Esophagus muscularis mucosa (tissue), 4 donors: ENCODE measurements around the gene FOXO6. TPM values are rescaled to one million over a fixed set of nuclear protein-coding genes. Genes with fewer than 3 reads are reported as not detected.

Source experiments
- DNase-seq: peaks from one replicate; pipeline ENCODE4 v3.0.0-alpha.2; 2017; ENCODE audit errors: extremely low spot score
- H3K27ac ChIP-seq, 4 donors: fragments of 200-600 bp; sonication (generic); replicated peaks in 1 of 4; 1 replicate in 3 of 4; 2 replicates in 1 of 4; pipeline ENCODE4 v1.5.1; 2016 to 2019; ENCODE audit warnings: mild to moderate bottlenecking in 1 of 4
- H3K27me3 ChIP-seq, 4 donors: fragments of 200-600 bp; sonication (generic); one replicate each; pipeline versions ENCODE4 v1.5.1 to v1.6.0; 2016 to 2019
- H3K36me3 ChIP-seq, 4 donors: fragments of 200-600 bp; sonication (generic); one replicate each; pipeline ENCODE4 v1.5.1; 2016 to 2019
- H3K4me1 ChIP-seq, 4 donors: fragments of 200-600 bp; sonication (generic); one replicate each; pipeline ENCODE4 v1.5.1; 2016 to 2019
- H3K4me3 ChIP-seq, 4 donors: fragments of 200-600 bp; sonication (generic); 1 replicate in 2 of 4; 2 replicates in 2 of 4; pipeline ENCODE4 v1.5.1; 2016 to 2019; ENCODE audit warnings: mild to moderate bottlenecking in 4 of 4, moderate library complexity in 1 of 4
- H3K9me3 ChIP-seq, 4 donors: fragments of 200-600 bp; sonication (generic); 1 replicate in 3 of 4; 2 replicates in 1 of 4; pipeline ENCODE4 v1.5.1; 2016 to 2019
- CTCF ChIP-seq, 3 experiments: fragments of 200-600 bp in 2 of 3; fragments of 450-650 bp in 1 of 3; sonication (generic) in 2 of 3; IDR thresholded peaks; one replicate each; pipeline ENCODE4 v1.5.1; 2017 to 2019; ENCODE audit warnings: antibody characterized with exemption in 3 of 3, mild to moderate bottlenecking in 2 of 3, moderate library complexity in 1 of 3
- EP300 ChIP-seq: sonication (generic); formaldehyde crosslinking; IDR thresholded peaks from one replicate; pipeline ENCODE4 v1.6.1; 2017; ENCODE audit warnings: antibody characterized with exemption
- POLR2A ChIP-seq: fragments of 450-650 bp; IDR thresholded peaks from one replicate; pipeline ENCODE4 v1.6.1; 2017; ENCODE audit warnings: antibody characterized with exemption, moderate library complexity, mild to moderate bottlenecking, low read depth
- POLR2AphosphoS5 ChIP-seq, 2 donors: sonication (generic); formaldehyde crosslinking; IDR thresholded peaks; one replicate each; pipeline ENCODE4 v1.6.1; 2017; ENCODE audit warnings: antibody characterized with exemption in 2 of 2
- WGBS: methylation state at CpG from one replicate; pipeline ENCODE4 v1.1.5; 2018; 5-methylcytosine and 5-hydroxymethylcytosine counted together
- intact Hi-C: fragments of 100-400 bp; cut with DNase I; formaldehyde crosslinking; loops from one replicate; pipeline ENCODE4 v1.15.1; 2023
- total RNA-seq, 4 donors: library from RNA; depleted of rRNA; stranded (reverse); fragments of >200 nt; gene quantifications; one replicate each; pipeline versions ENCODE4 v1.1.0 to v1.2.1, GENCODE V29; 2016

The FOXO6 gene
- total RNA-seq, 4 donors from 2014 or later, result 0.33 to 1.3 (median 0.53) TPM

GRCh38 chr1:41380195-41380594 is 19.0 kb downstream of the FOXO6 start:
- Histone ChIP-seq H3K27ac (peak overlapping the region; percentile 97 to 98 (median 98)), H3K4me3 (peak overlapping the region in 1 of 4 donors; percentile 70), H3K9me3 (no peaks in the 10 kb centered on the region), H3K4me1 (peaks cover 17 to 43% (median 36%) of the 10 kb centered on the region in 4 donors), H3K27me3 (peaks cover 0 to 7% (median 0%) of the 10 kb centered on the region in 4 donors), H3K36me3 (peaks cover 0 to 20% (median 4%) of the 10 kb centered on the region in 4 donors)
- no peak for DNase-seq
- intact Hi-C loops, result no loop called here
- TF ChIP-seq EP300 (no peak), POLR2AphosphoS5 (IDR thresholded peaks at IDR 0.05) (no peak), POLR2A (no peak), CTCF (IDR thresholded peaks at IDR 0.05) (no peak)
- WGBS, result 74% methylated on average over 2 of the region's 2 CpGs

- peaks cover 0 to 7% (median 0%) of the 10 kb centered on the region in 4 donors for H3K27me3 ChIP-seq
- peaks cover 17 to 52% (median 41%) of the 10 kb centered on the region in 4 donors for H3K4me1 ChIP-seq
- H3K27ac ChIP-seq, result peak overlapping the region; percentile 97 to 98 (median 98)
- TF ChIP-seq POLR2AphosphoS5 (IDR thresholded peaks at IDR 0.05) (peak in 1 of 2 donors; percentile 56), POLR2A (no peak)
- no peaks in the 10 kb centered on the region for H3K9me3 ChIP-seq
- intact Hi-C loops, result no loop called here
- peaks cover 0 to 20% (median 4%) of the 10 kb centered on the region in 4 donors for H3K36me3 ChIP-seq
- DNase-seq, result no peak
- WGBS, result 5% methylated on average over 28 of the region's 29 CpGs
- peak overlapping the region; percentile 64 to 80 (median 70) for H3K4me3 ChIP-seq
Measured at GRCh38 chr1:41380979-41381691, 19.9 kb downstream of the FOXO6 start.

GRCh38 chr1:41381692-41382479 is 20.7 kb downstream of the FOXO6 start:
- TF ChIP-seq EP300, result no peak
- no peak for TF ChIP-seq POLR2AphosphoS5 (IDR thresholded peaks at IDR 0.05)
- TF ChIP-seq POLR2A, result no peak
- TF ChIP-seq CTCF (IDR thresholded peaks at IDR 0.05), result no peak
- H3K36me3 ChIP-seq, result peaks cover 0 to 20% (median 4%) of the 10 kb centered on the region in 4 donors
- peaks cover 0 to 7% (median 0%) of the 10 kb centered on the region in 4 donors for H3K27me3 ChIP-seq
- H3K9me3 ChIP-seq, result no peaks in the 10 kb centered on the region
- peak overlapping the region; percentile 97 to 98 (median 98) for H3K27ac ChIP-seq
- WGBS, result 24% methylated on average over 2 of the region's 112 CpGs
- peak overlapping the region; percentile 64 to 80 (median 70) for H3K4me3 ChIP-seq
- H3K4me1 ChIP-seq, result peaks cover 17 to 58% (median 44%) of the 10 kb centered on the region in 4 donors
- intact Hi-C loops, result no loop called here
- no peak for DNase-seq

- H3K27me3 ChIP-seq, result peaks cover 0 to 7% (median 0%) of the 10 kb centered on the region in 4 donors
- H3K4me1 ChIP-seq, result peaks cover 21 to 65% (median 50%) of the 10 kb centered on the region in 4 donors
- WGBS, result 3% methylated on average over 16 of the region's 48 CpGs
- peaks cover 0 to 18% (median 4%) of the 10 kb centered on the region in 4 donors for H3K36me3 ChIP-seq
- intact Hi-C loops, result no loop called here
- H3K4me3 ChIP-seq, result peak overlapping the region; percentile 64 to 80 (median 70)
- TF ChIP-seq POLR2AphosphoS5 (IDR thresholded peaks at IDR 0.05), result peak in 1 of 2 donors; percentile 41
- TF ChIP-seq EP300, result no peak
- H3K9me3 ChIP-seq, result no peaks in the 10 kb centered on the region
- DNase-seq, result no peak
- H3K27ac ChIP-seq, result peak overlapping the region; percentile 97 to 98 (median 98)
Measured at GRCh38 chr1:41382480-41383090, 21.4 kb downstream of the FOXO6 start.

- Histone ChIP-seq H3K9me3 (no peaks in the 10 kb centered on the region), H3K27me3 (peaks cover 0 to 7% (median 0%) of the 10 kb centered on the region in 4 donors), H3K27ac (peak overlapping the region; percentile 97 to 98 (median 98)), H3K4me3 (peak overlapping the region; percentile 64 to 80 (median 70)), H3K4me1 (peaks cover 28 to 72% (median 56%) of the 10 kb centered on the region in 4 donors), H3K36me3 (peaks cover 0 to 11% (median under 1%) of the 10 kb centered on the region in 4 donors)
- intact Hi-C loops, result no loop called here
- no peak for TF ChIP-seq CTCF (IDR thresholded peaks at IDR 0.05)
- TF ChIP-seq POLR2A, result no peak
- TF ChIP-seq POLR2AphosphoS5 (IDR thresholded peaks at IDR 0.05), result no peak
- TF ChIP-seq EP300, result no peak
- 44% methylated on average over 40 of the region's 45 CpGs for WGBS
- no peak for DNase-seq
Measured at GRCh38 chr1:41383094-41383852, 22.0 kb downstream of the FOXO6 start.
